ENCODE data around the gene ZIK1. TPM values are rescaled to one million over a fixed set of nuclear protein-coding genes. Genes with fewer than 3 reads are reported as not detected.

ZIK1 gene
- polyA plus RNA-seq, 1 experiment: 4.5 TPM

DNA sequence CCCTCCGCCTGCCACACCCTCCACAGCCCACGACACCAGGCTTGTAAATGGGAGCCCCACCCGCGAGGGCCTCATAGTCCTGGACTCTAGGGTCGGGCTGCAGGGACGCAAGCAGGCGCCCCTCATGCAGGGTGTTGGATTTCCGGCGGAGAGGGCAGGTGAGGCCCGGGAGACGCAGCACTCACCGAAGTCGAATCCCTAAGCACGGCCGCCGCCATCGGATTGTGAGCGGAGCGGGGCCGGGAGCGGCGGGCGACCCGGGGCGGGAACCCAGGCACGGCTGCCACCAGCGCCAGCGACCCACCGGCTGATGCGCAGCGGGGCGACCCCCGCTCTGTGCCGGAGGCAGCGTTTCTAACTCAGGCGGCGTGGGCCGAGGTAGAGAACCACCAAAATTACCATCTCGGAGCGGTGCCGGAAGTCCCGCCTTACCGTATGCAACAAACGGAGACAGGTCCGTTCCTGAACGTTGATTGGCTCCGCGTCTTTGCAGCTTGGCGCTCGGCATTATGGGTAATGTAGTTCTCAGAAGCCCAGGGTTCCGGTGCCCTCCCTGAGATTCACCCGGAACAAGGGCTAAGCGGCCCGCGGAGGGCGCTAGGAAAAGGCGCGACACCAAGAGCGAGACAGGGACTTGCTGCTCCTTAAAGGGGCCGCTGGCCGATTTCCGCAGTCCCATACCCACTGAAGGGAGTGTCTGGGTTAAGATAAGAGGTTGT is 5.3 kb upstream of the ZIK1 start, which contains the start of gene ZNF416:
TSS of gene ZNF416 (minus strand) at position 425 of the 719 bp plus-strand sequence. CDS start at position 218, 207 bp downstream.
- H3K4me3 ChIP-seq (ENCODE audit: low read depth, low read length): peak within 1 kb of the TSS; percentile 87
- H3K27ac ChIP-seq (ENCODE audit: low read depth, low read length): peak within 1 kb of the TSS; percentile 11
- POLR2A ChIA-PET: no interaction called here
- H3K27me3 ChIP-seq (ENCODE audit: control insufficient read depth, insufficient read depth, low read length): no peaks in the 10 kb centered on the region
- CTCF ChIA-PET: no interaction called here
- peak; percentile 97 for DNase-seq (ENCODE audit: low read depth, low spot score)
- TF ChIP-seq, protein P1, sequence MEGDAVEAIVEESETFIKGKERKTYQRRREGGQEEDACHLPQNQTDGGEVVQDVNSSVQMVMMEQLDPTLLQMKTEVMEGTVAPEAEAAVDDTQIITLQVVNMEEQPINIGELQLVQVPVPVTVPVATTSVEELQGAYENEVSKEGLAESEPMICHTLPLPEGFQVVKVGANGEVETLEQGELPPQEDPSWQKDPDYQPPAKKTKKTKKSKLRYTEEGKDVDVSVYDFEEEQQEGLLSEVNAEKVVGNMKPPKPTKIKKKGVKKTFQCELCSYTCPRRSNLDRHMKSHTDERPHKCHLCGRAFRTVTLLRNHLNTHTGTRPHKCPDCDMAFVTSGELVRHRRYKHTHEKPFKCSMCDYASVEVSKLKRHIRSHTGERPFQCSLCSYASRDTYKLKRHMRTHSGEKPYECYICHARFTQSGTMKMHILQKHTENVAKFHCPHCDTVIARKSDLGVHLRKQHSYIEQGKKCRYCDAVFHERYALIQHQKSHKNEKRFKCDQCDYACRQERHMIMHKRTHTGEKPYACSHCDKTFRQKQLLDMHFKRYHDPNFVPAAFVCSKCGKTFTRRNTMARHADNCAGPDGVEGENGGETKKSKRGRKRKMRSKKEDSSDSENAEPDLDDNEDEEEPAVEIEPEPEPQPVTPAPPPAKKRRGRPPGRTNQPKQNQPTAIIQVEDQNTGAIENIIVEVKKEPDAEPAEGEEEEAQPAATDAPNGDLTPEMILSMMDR (IDR thresholded peaks at IDR 0.05; ENCODE audit: low read depth, low read length): 0 out of 2 replicates have a peak, but pooled peaks have one; percentile 11
- peaks cover 60% of the 10 kb centered on the region for H3K9me3 ChIP-seq (ENCODE audit: control insufficient read depth, insufficient read depth, low read length)

DNA sequence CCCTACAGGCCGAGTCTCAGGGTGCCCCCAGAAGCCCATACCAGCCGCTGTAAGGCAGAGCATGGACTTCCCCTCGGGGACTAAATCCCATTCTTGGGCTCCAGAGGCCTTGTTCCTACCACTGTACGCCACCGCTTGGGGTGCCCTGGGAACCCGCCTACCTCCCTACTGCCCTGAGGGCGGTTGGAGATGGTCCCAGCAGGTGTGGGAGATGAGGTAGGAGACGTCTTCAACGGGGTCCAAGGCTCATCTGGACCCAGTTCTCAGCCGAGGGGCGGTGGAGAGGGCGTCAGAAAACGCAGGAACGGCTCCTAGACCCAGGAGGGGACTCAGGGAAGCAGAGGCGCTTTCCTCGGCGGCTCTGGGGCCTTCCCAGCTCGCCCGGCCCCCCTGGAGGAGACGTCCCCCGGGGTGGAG is 833 bp upstream of the ZIK1 start:
- POLR2A ChIA-PET: interaction anchor here (1.2 kb wide), 1 partner anchor 11 kb away, joined by 3 read pairs; no protein-coding TSS in a partner anchor
- CTCF ChIA-PET: no interaction called here
- H3K27me3 ChIP-seq (ENCODE audit: control insufficient read depth, insufficient read depth, low read length): no peaks in the 10 kb centered on the region
- no peak overlapping the region for H3K4me3 ChIP-seq (ENCODE audit: low read depth, low read length)
- no peak overlapping the region for H3K27ac ChIP-seq (ENCODE audit: low read depth, low read length)
- no peak for DNase-seq (ENCODE audit: low read depth, low spot score)
- TF ChIP-seq, protein P1 (IDR thresholded peaks at IDR 0.05; ENCODE audit: low read depth, low read length): no peak
- peaks cover 47% of the 10 kb centered on the region for H3K9me3 ChIP-seq (ENCODE audit: control insufficient read depth, insufficient read depth, low read length)

DNA sequence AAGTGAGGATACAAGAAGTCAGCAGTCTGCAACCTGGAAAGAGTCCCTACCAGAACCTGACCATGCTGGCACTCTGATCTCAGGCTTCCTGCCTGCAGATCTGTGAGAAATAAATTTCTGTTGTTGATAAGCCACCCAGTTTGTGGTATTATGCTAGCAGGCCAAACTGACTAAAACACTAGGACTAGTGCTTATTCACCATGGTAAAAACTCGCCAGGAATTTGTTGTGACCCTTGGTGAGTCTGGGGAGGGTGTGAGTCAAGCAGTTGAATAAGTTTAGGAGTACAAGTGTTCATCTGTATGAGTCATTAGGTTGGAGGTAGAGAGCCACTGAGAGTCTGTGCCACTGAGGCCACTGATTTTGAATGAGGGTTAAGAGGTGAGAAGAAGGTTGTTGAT is 3.6 kb downstream of the ZIK1 start:
- ChIA-PET POLR2A (no interaction called here), CTCF (no interaction called here)
- Histone ChIP-seq H3K27me3 (ENCODE audit: control insufficient read depth, insufficient read depth, low read length) (no peaks in the 10 kb centered on the region), H3K27ac (ENCODE audit: low read depth, low read length) (peak overlapping the region; percentile 21), H3K9me3 (ENCODE audit: control insufficient read depth, insufficient read depth, low read length) (peaks cover 77% of the 10 kb centered on the region), H3K4me3 (ENCODE audit: low read depth, low read length) (no peak overlapping the region)
- DNase-seq (ENCODE audit: low read depth, low spot score): peak; percentile 15
- TF ChIP-seq, protein P1 (IDR thresholded peaks at IDR 0.05; ENCODE audit: low read depth, low read length): no peak

DNA sequence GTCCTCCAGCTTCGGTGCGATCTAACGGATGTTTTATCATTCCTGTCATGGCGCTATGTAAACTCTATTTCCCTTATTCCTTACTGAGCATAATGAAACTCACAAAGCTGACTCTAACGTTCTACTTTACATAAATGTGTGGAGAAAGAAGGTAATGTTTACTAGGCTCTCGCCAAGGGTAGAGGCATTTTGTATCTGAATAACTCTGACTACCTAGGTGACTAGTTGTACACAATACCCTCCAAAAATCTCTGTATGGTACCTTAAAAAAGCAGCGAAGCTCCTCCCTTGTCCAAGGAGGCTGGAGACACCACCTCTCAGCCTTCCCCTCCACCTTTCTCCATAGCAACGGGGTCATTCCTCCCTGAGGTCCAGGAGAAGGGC is 15.4 kb downstream of the ZIK1 start:
- Histone ChIP-seq H3K27me3 (ENCODE audit: control insufficient read depth, insufficient read depth, low read length) (no peaks in the 10 kb centered on the region), H3K27ac (ENCODE audit: low read depth, low read length) (no peak overlapping the region), H3K9me3 (ENCODE audit: control insufficient read depth, insufficient read depth, low read length) (no peaks in the 10 kb centered on the region; the same call in none of the 2 replicates), H3K4me3 (ENCODE audit: low read depth, low read length) (peak overlapping the region; percentile 88)
- CTCF ChIA-PET: no interaction called here
- no peak for DNase-seq (ENCODE audit: low read depth, low spot score)
- TF ChIP-seq, protein P1 (IDR thresholded peaks at IDR 0.05; ENCODE audit: low read depth, low read length): no peak
- POLR2A ChIA-PET: no interaction called here

DNA sequence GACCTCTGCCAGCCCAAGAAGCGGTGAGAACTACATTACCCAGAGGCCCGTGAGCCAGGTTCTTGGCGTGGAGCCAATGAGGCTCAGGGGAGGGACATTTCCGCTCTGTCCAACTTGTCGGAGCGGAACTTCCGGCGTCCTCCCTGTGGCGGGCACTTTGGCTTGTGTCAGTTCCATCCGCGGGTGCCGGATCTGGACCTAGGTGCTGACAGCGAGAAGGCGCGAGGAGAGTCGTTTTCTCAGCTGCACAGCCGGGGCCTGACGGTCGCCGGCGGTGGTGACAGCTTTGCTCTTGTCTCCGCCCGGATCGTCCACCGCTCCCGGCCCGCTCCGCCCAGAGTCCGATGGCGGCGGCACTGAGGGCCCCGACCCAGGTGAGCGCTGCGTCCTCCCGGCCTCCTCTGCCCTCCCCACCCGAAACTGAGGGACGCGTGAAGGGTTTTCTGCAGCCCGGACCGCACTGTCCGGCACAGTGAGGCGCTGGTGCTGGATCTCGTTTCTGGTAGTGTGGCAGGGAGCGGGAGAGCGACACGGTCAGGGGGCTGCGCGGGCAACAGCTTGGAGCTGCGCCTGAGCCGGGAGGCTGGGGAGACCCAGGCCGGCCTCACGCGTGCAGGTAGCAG is 15.9 kb downstream of the ZIK1 start, which contains the start of gene ZNF530:
TSS of gene ZNF530 (plus strand) at position 125 of the 623 bp plus-strand sequence. CDS start 4,461 bp downstream, outside the sequence.
- DNase-seq (ENCODE audit: low read depth, low spot score): peak; percentile 81
- TF ChIP-seq, protein P1 (IDR thresholded peaks at IDR 0.05; ENCODE audit: low read depth, low read length): no peak
- ChIA-PET CTCF (no interaction called here), POLR2A (no interaction called here)
- H3K27ac ChIP-seq (ENCODE audit: low read depth, low read length): no peak within 1 kb of the TSS
- peak within 1 kb of the TSS; percentile 88 for H3K4me3 ChIP-seq (ENCODE audit: low read depth, low read length)
- H3K9me3 ChIP-seq (ENCODE audit: control insufficient read depth, insufficient read depth, low read length): no peaks in the 10 kb centered on the region; the same call in none of the 2 replicates
- no peaks in the 10 kb centered on the region for H3K27me3 ChIP-seq (ENCODE audit: control insufficient read depth, insufficient read depth, low read length)
